T-helper 1 cell (primary cell): ENCODE results near the gene PARVG.

Experiments used
- DNase-seq, 5 donors: peaks; one replicate each; pipeline ENCODE4 v3.0.0-alpha.2; 2012 to 2020

The PARVG gene

DNA sequence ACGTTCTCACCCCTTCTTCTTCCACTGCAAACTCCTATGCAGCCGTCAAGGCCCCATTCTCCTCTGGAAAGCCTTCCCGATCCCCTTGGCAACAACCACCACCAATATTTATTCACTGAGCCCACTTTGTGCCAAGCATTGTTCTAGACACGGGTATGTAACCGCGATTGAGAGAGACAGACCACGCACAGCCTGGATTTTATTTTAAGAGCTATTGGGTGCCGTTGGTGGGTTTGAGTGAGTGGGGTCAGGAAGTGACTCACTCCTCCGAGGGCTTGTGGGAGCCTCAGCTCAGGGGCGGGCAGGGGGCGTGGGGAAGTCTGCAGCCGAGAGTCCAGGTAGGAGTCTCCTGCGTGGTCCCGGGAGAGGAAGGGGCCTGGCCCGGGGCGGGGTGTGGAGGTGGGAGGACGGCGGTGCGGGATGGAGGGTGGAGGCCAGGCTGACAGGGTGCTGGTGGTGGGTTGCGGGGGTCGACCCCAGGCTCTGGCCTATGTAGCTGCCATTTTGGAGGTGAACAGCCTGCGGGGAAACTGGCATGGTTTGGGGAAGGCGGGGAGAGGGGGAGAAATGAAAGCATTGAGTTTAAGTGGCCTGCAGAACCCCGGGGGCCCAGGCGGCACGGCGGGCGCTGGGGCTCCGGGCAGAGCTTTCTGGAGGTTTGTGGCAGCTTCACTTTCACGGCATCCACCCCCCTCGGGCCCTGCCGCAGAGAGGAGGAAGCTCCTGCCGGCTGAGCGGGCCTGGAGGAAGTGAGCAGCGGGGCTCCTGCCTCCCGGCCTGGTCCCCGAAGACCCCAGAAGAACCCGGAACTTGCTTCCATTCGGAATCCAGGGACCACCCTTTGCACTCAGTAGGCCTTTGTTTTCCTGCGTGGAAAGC lies 547 bp downstream of the PARVG start:
- peak in 4 of 5 donors; percentile 44 to 65 (median 53) for DNase-seq

DNA sequence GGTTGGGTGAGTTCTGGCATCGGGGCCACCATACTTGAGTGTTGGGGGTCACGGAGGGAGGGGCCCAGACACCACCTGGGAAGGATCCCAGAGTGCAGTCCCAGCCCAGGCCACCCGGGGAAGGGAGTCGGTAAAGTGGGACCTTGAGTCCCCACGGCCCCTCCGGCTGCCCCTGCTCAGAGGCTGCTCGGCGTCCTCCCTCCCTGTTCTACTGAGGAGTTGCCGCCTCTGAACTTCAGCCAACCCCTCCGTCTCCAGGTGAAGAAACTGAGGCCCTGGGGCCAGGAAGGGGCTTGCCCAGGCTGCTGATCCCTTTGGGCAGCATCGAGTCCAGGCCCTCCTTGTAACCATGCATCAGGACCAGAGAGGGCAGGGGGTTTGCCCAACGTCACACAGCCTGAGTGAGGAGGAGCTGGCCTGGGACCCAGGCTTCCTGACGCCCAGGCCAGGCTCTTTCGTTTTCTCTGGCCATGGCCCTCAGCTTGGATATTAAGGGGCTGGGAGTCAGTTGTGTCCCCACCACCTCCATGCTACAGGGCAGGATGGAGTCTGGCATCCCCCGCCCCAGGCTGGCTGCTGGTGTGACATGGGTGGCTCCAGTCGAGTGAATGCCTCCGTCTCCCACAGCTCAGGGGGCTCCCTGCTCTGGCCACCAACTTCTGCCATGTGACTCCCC lies 1.3 kb downstream of the PARVG start:
- DNase-seq: peak in 1 of 5 donors; percentile 31

DNA sequence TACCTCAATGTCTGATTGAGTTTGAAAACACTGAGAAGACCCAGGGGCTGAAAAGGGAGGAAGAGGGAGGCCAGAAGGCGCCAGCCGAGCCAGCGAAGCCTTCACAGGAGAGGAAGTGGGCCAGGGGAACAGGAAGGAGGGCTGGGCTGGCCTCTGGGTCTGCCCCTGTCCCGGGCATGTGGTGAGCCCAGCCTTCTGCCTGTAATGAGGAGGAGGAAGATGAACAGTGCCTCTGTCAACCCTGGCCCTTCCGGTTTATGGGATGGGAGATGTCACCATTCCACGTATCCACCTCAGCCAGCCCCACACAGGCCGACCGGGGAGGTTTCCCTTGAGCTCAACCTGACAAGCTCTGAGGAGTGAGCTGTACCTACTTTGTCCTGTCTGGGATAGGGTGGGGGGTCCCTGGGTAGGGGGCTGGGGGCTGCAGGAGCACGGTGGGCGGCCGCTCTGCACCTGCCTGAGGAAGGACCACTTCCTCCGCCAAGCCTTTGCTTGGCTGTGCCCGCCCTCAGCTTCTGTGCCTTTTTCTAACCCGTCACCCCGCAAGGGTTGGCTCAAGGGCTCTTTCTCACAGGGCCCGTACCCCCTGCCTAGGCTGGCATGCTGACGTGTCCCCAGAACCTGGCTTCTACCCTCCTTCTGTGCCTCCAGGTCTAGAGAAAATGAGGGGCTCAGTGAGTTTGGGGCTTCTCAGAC lies 2.0 kb downstream of the PARVG start:
- peak in 2 of 5 donors; percentile 20 to 74 for DNase-seq

DNA sequence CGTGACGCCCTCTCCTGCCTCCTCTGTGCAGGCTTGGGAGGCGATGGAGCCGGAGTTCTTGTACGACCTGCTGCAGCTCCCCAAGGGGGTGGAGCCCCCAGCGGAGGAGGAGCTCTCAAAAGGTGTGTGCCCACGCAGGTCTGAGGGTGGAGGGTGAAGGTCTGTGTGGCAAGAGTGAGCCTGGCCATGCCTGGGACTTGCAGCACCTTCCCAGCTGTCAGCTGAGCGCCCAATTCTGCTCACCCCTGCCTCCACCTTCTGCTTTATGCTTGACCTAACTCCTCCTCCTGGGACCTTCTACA lies 2.5 kb downstream of the PARVG start:
- no peak for DNase-seq

DNA sequence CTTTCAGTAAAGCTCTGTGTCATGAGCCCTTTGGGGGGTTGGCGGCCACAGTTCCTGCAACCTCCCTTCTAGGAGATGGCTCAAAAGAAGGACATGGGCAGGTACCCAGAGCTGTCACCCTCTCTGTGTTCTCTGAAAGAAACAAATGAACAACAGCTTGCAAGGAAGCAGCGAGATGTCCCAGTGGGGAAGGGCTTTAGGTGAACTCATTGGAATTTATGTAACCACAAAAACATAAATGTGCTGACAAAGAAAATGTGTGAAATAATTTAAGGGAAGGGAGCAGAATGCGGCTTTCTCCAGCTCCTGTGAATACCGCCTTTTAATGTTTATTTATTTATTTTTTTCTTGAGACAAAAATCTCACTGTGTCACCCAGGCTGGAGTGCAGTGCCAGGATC lies 3.3 kb downstream of the PARVG start:
- no peak for DNase-seq

GRCh38 chr22:44185237-44186120 lies 4.8 kb downstream of the PARVG start:
- no peak for DNase-seq

DNA sequence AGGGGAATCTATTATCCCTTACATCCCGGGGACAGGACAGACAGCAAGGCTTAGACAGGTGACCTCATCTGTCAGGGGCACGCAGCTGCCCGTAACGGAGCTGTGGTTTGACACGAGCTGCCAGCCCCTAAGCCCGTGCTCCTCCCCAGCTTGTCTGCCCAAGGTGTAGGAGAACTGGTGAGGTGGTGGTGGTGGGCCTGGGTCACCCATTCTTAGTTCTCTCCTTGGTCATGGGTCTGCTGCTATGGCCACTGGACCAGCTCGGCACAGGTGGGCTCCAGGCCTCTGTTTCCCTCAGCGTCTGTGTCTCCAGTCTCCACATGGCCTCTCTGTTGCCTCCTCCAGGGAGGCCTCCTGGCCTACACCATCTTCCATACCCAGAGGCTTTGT lies 5.4 kb downstream of the PARVG start:
- no peak for DNase-seq

DNA sequence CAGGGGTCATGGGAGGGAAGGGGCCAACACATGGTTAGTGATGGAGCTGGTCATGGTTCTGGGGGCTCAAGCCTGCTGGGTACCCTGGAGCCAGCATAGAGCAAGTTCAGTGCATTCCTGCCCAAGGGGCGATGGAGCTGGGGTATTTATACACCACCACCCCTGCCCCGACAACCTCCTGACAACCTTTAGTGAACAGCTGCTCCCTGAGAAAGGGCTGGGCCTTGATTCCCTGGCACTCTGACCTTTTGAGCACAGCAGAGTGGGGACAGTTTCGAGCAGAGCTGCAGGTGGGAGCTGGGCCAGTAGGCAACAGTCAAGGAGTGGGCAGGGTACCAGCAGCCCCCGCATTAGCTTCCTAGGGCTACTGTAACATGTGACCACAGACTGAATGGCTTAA lies 6.0 kb downstream of the PARVG start:
- DNase-seq: no peak

DNA sequence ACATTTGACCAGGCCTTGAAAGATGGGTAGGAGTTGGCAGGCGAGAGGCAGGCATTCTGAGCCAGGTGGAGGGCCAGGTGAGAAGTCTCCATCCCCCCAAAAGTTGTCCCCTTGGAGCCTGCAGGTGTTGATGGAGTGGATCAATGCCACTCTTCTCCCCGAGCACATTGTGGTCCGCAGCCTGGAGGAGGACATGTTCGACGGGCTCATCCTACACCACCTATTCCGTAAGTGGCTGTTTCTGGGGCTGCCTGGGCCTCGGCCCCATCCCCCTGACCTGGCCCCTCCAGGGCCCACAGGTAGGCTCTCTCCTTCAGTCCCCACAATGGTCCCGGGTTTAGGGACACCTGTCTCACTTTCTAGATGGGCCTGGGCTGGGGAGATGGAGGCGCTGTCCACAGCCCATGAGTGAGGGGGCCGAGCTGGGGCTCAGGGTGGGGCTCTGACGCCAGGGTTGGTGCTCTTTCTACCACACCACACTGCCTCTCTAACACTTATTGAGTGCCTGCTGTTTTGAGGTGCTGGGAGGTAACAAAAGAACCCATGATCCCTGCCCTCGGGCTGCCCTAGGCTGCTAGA lies 7.0 kb downstream of the PARVG start:
- no peak for DNase-seq

DNA sequence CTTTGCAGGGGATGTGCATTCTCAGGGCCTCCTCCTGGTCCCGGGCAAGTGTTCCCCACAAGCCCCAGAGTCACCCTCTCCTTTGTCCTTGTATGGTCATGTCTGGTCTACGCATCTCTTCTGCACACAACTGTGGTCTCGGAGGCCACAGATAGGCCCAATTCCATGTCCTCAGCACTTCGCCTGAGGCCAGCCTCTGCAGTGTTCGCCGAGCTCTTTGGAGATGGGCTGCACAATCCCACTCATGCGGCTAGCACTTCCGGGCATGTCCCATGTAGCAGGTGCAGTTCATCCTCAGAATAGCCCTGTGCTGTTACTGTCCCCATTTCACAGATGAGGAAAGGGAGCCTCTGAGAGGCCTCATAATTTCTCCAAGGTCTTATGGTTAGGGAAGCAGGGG lies 7.6 kb downstream of the PARVG start:
- no peak for DNase-seq

DNA sequence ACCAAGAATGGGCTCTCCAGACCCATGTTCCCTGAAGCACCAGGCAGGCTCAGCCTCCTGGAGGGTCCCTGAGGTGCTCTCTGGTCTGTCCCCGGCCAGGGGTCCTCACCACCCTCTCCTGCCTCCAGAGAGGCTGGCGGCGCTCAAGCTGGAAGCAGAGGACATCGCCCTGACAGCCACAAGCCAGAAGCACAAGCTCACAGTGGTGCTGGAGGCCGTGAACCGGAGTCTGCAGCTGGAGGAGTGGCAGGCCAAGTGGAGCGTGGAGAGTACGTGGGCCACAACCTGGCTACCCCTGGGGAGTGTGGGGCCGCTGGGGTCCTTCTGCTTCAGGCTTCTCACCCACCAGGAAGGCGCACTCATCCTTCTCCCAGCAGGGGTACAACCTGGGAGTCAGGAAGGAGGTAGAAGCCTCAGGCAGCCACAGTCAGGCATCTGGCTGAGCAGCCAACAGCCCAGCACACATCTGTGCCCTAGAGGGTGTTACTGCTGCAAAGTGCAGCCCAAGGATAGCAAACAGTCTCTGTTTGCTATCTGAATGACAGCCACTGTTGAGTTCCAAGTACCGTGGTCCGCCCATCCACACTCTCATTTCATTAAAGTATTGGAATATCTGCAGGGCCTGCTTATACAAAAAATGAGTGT lies 8.4 kb downstream of the PARVG start:
- DNase-seq: no peak

- no peak for DNase-seq
Observed at GRCh38 chr22:44190381-44190976, 9.8 kb downstream of the PARVG start.

GRCh38 chr22:44191036-44191454 lies 10.3 kb downstream of the PARVG start:
- DNase-seq: peak in 1 of 5 donors; percentile 53

- peak in 2 of 5 donors; percentile 10 to 54 for DNase-seq
Observed at GRCh38 chr22:44192098-44192815, 11.5 kb downstream of the PARVG start.

DNA sequence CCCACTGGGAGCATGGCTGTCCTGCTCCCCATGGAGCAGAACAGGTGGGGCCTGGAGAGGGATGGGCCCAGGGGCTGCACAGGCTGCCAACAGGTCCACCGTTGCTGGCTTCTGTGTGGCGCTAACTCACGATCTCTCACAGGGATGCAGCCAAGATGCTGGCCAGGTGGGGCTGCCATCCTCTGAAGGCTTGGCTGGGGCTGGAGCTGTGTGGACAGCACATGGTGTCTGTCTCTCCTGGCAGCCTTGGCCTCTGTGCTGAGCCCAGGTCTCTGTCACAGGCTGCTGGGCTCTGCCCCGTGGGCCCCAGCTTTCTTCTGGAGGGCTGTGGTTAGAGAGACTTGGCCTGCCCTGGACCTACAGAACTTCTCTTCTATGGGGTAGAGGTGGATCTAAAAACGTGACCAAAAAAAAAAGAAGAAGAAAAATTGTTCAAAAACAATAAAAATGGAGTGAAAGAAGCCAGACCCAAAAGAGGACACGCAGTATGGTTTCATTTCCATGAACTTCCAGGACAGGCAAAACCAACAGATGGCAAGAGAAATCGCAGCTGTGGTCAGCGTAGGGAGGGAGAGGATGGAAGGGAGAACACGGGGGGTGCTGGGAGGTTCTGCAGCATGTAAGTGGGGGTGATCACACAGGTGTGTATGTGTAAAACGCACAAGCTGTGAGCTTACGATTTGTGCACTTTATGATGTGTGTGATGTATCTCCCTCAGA lies 12.2 kb downstream of the PARVG start:
- DNase-seq: no peak

DNA sequence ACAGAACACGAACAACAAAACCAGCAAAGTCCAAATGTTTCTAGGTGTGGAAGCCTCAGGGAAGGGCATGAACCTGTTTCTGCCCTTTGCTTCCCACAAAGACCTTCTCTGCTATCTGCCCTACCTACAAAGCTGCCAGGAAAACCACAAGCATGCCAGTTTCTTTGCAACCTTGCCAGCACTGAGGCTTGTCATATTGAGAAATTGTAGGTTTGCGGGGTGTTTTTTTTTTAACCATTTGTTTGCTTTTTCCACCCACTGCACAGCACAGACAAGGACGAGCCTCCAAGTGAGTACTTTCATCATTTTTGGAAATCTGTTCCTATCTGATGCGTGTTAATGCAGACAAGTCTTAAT lies 12.8 kb downstream of the PARVG start:
- DNase-seq: peak in 1 of 5 donors; percentile 72

DNA sequence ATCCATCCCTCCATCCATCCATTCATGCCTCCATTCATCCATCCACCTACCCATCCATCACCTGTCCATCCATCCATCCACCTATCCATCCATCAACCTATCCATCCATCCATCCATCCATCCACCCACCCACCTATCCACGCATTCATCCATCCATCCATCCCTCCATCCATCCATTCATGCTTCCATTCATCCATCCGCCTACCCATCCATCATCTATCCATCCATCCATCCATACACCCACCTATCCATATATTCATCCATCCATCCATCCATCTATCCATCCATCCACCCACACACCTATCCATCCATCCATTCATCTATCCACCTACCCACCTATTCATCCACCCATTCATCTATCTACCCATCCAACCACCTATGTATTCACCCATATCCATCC lies 13.8 kb downstream of the PARVG start:
- DNase-seq: no peak

DNA sequence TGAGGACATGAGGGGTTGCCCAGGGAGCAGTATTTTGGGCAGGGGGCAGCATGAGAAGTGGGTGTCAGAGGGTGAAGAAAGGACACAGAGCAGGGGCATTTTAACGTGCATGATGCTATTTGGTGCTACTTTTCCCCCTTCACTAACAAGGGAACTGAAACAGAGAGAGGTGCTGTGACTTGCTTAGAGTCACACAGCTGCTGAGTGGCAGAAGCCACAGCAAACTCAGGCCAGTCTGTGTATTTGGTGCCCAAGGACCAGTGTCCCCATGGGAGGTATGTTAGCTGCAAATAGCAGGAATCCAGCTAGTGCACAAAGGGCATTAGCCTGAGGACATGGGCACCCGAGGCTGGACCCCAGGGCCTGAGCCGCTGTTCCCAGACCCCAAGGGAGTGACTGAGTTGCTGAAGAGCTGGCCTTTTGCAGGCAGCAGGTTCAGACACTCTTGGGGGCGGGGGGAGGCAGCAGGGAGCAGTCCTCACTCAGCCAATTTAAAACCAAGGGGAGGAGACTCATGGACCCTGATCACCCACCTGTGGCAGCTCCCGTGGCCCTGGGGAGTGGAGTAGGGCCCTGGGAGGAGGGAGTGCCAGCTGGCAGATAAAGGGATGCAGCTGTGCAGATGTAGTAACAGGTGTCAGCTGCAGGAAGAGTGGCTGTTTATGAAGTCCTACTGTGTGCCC lies 14.6 kb downstream of the PARVG start:
- no peak for DNase-seq

GRCh38 chr22:44196241-44196640 lies 15.5 kb downstream of the PARVG start:
- DNase-seq: no peak
